ENCODE results near the gene TBC1D2B.
"Not testable (repeated sequence)": the region's sequence is repeated elsewhere in the genome, so short reads cannot be mapped to it uniquely, and the experiment has no call there.

- not testable (repeated sequence) for TF ChIP-seq POLR2A, CTCF, POLR2AphosphoS5 (IDR thresholded peaks at IDR 0.05)
These were observed 80.8 kb downstream of the TBC1D2B start for GRCh38 chr15:77996713-77997171.

All from upper lobe of left lung (tissue), 4 donors.